GM23248 (cell line): Measurements from ENCODE around the gene IL26. TPM values are rescaled to one million over a fixed set of nuclear protein-coding genes. Genes with fewer than 3 reads are reported as not detected.

Experiments
- DNase-seq: peaks from one replicate; pipeline ENCODE4 v3.0.0-alpha.2; 2015
- H2AFZ ChIP-seq: fragments of 200-600 bp; sonication (generic); 2 replicates; pipeline ENCODE4 v1.6.1; 2016; ENCODE audit warnings: antibody characterized with exemption
- H3F3A ChIP-seq: fragments of 200-600 bp; sonication (generic); 2 replicates; pipeline ENCODE4 v1.6.1; 2016; ENCODE audit warnings: mild to moderate bottlenecking, antibody characterized with exemption, mixed run types; ENCODE audit not compliant: insufficient read depth
- H3K27ac ChIP-seq: fragments of 200-600 bp; sonication (generic); 2 replicates; pipeline ENCODE4 v1.5.1; 2016; ENCODE audit warnings: mild to moderate bottlenecking
- H3K27me3 ChIP-seq: fragments of 200-600 bp; sonication (generic); replicated peaks from 2 replicates; pipeline ENCODE4 v1.6.1; 2016; ENCODE audit warnings: mild to moderate bottlenecking; ENCODE audit not compliant: insufficient read depth
- H3K36me3 ChIP-seq: fragments of 200-600 bp; sonication (generic); 2 replicates; pipeline ENCODE4 v1.6.1; 2016; ENCODE audit warnings: low read depth, mild to moderate bottlenecking
- H3K4me1 ChIP-seq: fragments of 200-600 bp; sonication (generic); 2 replicates; pipeline ENCODE4 v1.6.1; 2016; ENCODE audit warnings: mild to moderate bottlenecking; ENCODE audit not compliant: insufficient read depth
- H3K4me2 ChIP-seq: fragments of 200-600 bp; sonication (generic); one replicate; pipeline ENCODE4 v1.6.1; 2016; ENCODE audit warnings: mild to moderate bottlenecking; ENCODE audit not compliant: unreplicated experiment
- H3K4me3 ChIP-seq: fragments of 200-600 bp; sonication (generic); 2 replicates; pipeline ENCODE4 v1.5.1; 2016; ENCODE audit warnings: mild to moderate bottlenecking
- H3K79me2 ChIP-seq: fragments of 200-600 bp; sonication (generic); 2 replicates; pipeline ENCODE4 v1.6.1; 2016; ENCODE audit warnings: mild to moderate bottlenecking; ENCODE audit not compliant: insufficient read depth
- H3K9ac ChIP-seq: fragments of 200-600 bp; sonication (generic); 2 replicates; pipeline ENCODE4 v1.6.1; 2016; ENCODE audit warnings: mild to moderate bottlenecking
- H3K9me2 ChIP-seq: fragments of 200-600 bp; sonication (generic); 2 replicates; pipeline ENCODE4 v1.6.1; 2016; ENCODE audit warnings: mixed run types, mild to moderate bottlenecking, moderate library complexity; ENCODE audit not compliant: insufficient read depth
- H3K9me3 ChIP-seq: fragments of 200-600 bp; sonication (generic); one replicate; pipeline ENCODE4 v1.6.1; 2017; ENCODE audit warnings: low read depth
- H4K20me1 ChIP-seq: fragments of 200-600 bp; sonication (generic); 2 replicates; pipeline ENCODE4 v1.6.0; 2016; ENCODE audit not compliant: insufficient read depth
- EZH2 ChIP-seq: fragments of 200-600 bp; sonication (generic); IDR thresholded peaks from 2 replicates; pipeline ENCODE4 v1.6.1; 2018; ENCODE audit warnings: antibody characterized with exemption, mild to moderate bottlenecking; ENCODE audit not compliant: insufficient read depth, poor library complexity, severe bottlenecking
- EZH2phosphoT487 ChIP-seq: fragments of 200-600 bp; sonication (generic); IDR thresholded peaks from 2 replicates; pipeline ENCODE4 v1.6.1; 2018; ENCODE audit warnings: antibody characterized with exemption, moderate library complexity, mild to moderate bottlenecking, low read depth; ENCODE audit not compliant: insufficient read depth
- WGBS, 2 experiments: methylation state at CpG; one replicate each; pipeline ENCODE4 v1.1.6; 2015 to 2017; ENCODE audit warnings: low lambda C conversion rate in 2 of 2, low coverage in 1 of 2; ENCODE audit errors: missing lambda C conversion rate in 2 of 2; 5-methylcytosine and 5-hydroxymethylcytosine counted together
- in situ Hi-C: fragments of 300-500 bp; cut with MboI; formaldehyde crosslinking; loops from 2 replicates; pipeline ENCODE4 v1.15.0; 2020
- polyA plus RNA-seq: library from polyadenylated mRNA; unstranded; fragments of >200 nt; fragmentation: Nextera tagmentation; extraction: Ambion mirVana; gene quantifications from 2 replicates; pipeline ENCODE4 v1.2.1, GENCODE V29; 2016
- total RNA-seq: library from RNA; depleted of rRNA; stranded (reverse); fragments of >200 nt; shearing (Covaris generic); gene quantifications from 2 replicates; pipeline ENCODE4 v1.2.3, GENCODE V29; 2014

IL26 gene
- total and polyA plus RNA-seq, 2 experiments from 2014 or later, result not detected

DNA sequence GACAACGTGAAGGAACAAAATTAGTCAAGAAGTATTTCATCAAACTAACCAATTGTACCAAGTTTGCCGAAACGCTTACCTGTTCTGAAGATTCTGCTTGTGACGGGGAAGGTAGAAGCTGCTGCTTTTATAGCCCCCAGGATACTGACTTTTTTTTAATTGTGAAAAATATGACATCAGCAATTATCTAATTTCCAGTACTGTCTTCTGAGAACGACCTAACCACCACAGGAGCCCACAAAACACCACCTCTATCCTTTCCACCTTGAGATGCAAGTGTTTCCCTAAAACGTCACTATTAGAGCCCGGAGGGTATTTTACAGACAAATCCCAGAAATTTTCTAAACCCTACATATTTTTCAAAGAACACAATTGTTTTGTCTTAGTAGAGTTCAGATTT is 27.9 kb upstream of the IL26 start, which contains the start of gene IL22:
Gene IL22, minus strand, starts transcription at position 101 of the 400 bp plus-strand sequence. CDS start 156 bp downstream, outside the sequence.
- Histone ChIP-seq H3K36me3 (no peaks in the 10 kb centered on the region), H4K20me1 (no peaks in the 10 kb centered on the region), H3K79me2 (no peaks in the 10 kb centered on the region), H2AFZ (no peak within 1 kb of the TSS), H3K27ac (no peak within 1 kb of the TSS), H3K9ac (no peak within 1 kb of the TSS), H3K4me3 (no peak within 1 kb of the TSS), H3K9me3 (no peaks in the 10 kb centered on the region), H3K4me1 (peaks cover 2% of the 10 kb centered on the region), H3K4me2 (no peak within 1 kb of the TSS), H3K9me2 (no peaks in the 10 kb centered on the region), H3K27me3 (no peaks in the 10 kb centered on the region; the same call in 1 of the 2 replicates), H3F3A (peaks cover 3% of the 10 kb centered on the region)
- DNase-seq, result no peak
- in situ Hi-C loops, result no loop called here
- 57 to 66% methylated on average over 7 of the region's 7 CpGs for WGBS, 2 experiments
- TF ChIP-seq EZH2phosphoT487 (no peak), EZH2 (no peak)

DNA sequence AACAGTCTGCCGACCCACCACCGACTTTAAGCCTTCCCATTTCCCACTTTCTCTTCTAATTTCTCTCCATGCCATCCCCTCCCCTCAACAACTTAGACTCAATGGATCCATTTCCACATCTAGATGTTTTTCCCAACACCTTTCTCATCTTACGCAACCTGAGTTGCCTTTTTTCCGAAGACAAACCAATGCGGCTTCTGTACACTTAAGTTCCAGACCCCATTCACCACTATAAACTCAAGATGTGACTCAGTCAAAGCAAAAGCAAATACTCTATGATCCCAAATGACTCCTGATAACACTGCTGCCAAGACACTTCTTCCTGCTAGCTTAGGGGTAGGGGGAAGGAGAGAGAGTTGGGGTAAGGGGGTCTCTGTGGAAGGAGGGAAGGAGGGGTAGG is 26.5 kb upstream of the IL26 start:
- no peaks in the 10 kb centered on the region for H3K79me2 ChIP-seq
- no peaks in the 10 kb centered on the region for H3K4me1 ChIP-seq
- 92 to 98% methylated on average over 5 of the region's 5 CpGs for WGBS, 2 experiments
- no peak for DNase-seq
- in situ Hi-C loops, result no loop called here
- H3F3A ChIP-seq, result no peaks in the 10 kb centered on the region
- H3K27me3 ChIP-seq, result no peaks in the 10 kb centered on the region; the same call in 1 of the 2 replicates
- no peak overlapping the region for H2AFZ ChIP-seq
- H3K4me2 ChIP-seq, result no peak overlapping the region
- H3K9me2 ChIP-seq, result no peaks in the 10 kb centered on the region
- no peak overlapping the region for H3K4me3 ChIP-seq
- H3K9me3 ChIP-seq, result no peaks in the 10 kb centered on the region
- no peak for TF ChIP-seq EZH2
- TF ChIP-seq EZH2phosphoT487, result no peak
- H3K9ac ChIP-seq, result no peak overlapping the region
- no peaks in the 10 kb centered on the region for H3K36me3 ChIP-seq
- H4K20me1 ChIP-seq, result no peaks in the 10 kb centered on the region
- H3K27ac ChIP-seq, result no peak overlapping the region

DNA sequence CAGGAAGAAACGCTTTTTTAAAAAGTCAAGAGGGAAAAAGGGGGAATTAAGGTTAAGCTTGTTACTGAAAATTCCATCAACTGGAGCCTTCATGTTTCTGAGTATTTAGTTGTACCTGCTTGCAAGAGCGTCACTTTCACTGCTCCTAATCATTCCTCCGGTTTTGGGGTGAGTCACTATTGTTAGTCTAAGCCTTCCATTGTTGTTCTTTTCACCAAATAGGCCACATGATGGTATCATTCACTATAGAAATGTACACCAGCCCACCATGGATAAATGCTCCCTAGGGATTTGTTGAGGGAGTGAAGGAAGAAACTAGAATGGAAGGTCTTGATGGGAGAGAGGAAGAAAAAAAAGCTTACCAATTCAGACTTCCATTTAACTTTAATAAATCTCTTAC is 24.8 kb upstream of the IL26 start:
- Histone ChIP-seq H3K27me3 (peaks cover 4% of the 10 kb centered on the region; the same call in 1 of the 2 replicates), H3K27ac (no peak overlapping the region), H3K4me2 (no peak overlapping the region), H3K9ac (no peak overlapping the region), H3K4me3 (no peak overlapping the region), H2AFZ (no peak overlapping the region), H3K9me3 (no peaks in the 10 kb centered on the region), H3K36me3 (no peaks in the 10 kb centered on the region), H4K20me1 (no peaks in the 10 kb centered on the region), H3K9me2 (no peaks in the 10 kb centered on the region), H3K4me1 (no peaks in the 10 kb centered on the region), H3K79me2 (no peaks in the 10 kb centered on the region), H3F3A (no peaks in the 10 kb centered on the region)
- in situ Hi-C loops, result no loop called here
- WGBS, 2 experiments, result 72 to 77% methylated on average over 3 of the region's 3 CpGs
- TF ChIP-seq EZH2phosphoT487 (no peak), EZH2 (no peak)
- DNase-seq, result no peak

DNA sequence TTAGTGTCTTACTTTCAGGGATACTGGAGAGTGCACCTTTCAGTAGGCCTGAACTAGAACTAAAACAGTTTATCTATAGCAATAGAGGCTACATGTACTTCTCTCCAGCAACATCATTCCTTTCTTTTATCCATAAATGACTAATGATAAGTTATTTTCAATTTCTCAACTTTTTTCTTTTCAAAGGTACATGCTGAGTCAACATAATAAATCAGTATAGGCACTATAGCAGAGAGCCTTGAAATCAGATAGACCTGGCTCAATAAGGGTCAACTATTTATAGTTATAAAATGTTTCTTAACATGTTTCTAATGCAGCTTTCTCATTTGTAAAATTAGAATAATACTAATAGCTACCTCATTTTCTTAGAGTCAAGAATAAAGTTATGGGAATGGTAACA is 22.2 kb upstream of the IL26 start:
- TF ChIP-seq EZH2, result no peak
- Histone ChIP-seq H3K27me3 (peaks cover 4% of the 10 kb centered on the region; the same call in 1 of the 2 replicates), H3K4me1 (no peaks in the 10 kb centered on the region), H4K20me1 (no peaks in the 10 kb centered on the region), H2AFZ (no peak overlapping the region), H3K27ac (no peak overlapping the region), H3K4me3 (no peak overlapping the region), H3K9me2 (no peaks in the 10 kb centered on the region), H3K36me3 (no peaks in the 10 kb centered on the region), H3F3A (no peaks in the 10 kb centered on the region), H3K4me2 (no peak overlapping the region), H3K9me3 (no peaks in the 10 kb centered on the region), H3K9ac (no peak overlapping the region), H3K79me2 (no peaks in the 10 kb centered on the region)
- in situ Hi-C loops, result no loop called here
- no peak for DNase-seq

DNA sequence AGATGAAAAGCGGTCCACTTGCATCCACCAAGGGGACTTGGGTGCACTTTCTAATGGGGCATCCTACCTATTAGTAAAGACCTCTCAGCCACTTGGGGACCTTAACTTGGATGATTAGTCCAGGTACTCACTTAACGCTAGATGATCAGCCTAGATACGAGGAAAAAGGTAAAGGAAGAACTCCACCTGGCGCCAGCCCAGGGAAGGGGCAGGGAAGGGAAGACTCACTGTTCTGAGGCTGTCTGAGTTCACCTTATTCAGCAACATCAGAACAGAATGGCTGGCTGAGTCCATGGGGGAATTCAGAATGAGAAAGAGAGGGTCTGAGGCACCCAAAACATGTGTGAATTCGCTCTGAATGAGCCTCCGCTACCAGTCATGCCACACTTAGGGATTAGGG is 20.7 kb upstream of the IL26 start:
- DNase-seq, result no peak
- H3K9me2 ChIP-seq, result no peaks in the 10 kb centered on the region
- no peak overlapping the region for H2AFZ ChIP-seq
- no peaks in the 10 kb centered on the region for H4K20me1 ChIP-seq
- no peak overlapping the region for H3K4me3 ChIP-seq
- H3K27ac ChIP-seq, result no peak overlapping the region
- in situ Hi-C loops, result no loop called here
- no peaks in the 10 kb centered on the region for H3K9me3 ChIP-seq
- no peaks in the 10 kb centered on the region for H3K79me2 ChIP-seq
- H3K4me1 ChIP-seq, result no peaks in the 10 kb centered on the region
- 83 to 86% methylated on average over 6 of the region's 6 CpGs for WGBS, 2 experiments
- no peaks in the 10 kb centered on the region for H3K36me3 ChIP-seq
- TF ChIP-seq EZH2phosphoT487, result no peak
- H3F3A ChIP-seq, result no peaks in the 10 kb centered on the region
- H3K4me2 ChIP-seq, result no peak overlapping the region
- H3K9ac ChIP-seq, result no peak overlapping the region
- H3K27me3 ChIP-seq, result peaks cover 4% of the 10 kb centered on the region; the same call in 1 of the 2 replicates
